Uterus (tissue), 4 donors: ENCODE results near the gene ELAVL3. TPM values are rescaled to one million over a fixed set of nuclear protein-coding genes. Genes with fewer than 3 reads are reported as not detected.
A peak's percentile ranks its signal among the peaks of the same experiment; 100 is the strongest.

ENCODE experiments used
- DNase-seq, 2 donors: peaks; one replicate each; pipeline ENCODE4 v3.0.0-alpha.2; 2019 to 2020
- H3K27ac ChIP-seq, 2 donors: fragments of 200-600 bp; sonication (generic); 1 replicate in 1 of 2; 2 replicates in 1 of 2; pipeline ENCODE4 v1.5.1; 2016 to 2018
- H3K27me3 ChIP-seq, 2 donors: fragments of 200-600 bp; sonication (generic); one replicate each; pipeline ENCODE4 v1.5.1; 2018 to 2019; ENCODE audit warnings: control low read depth in 1 of 2
- H3K36me3 ChIP-seq, 2 donors: fragments of 200-600 bp; sonication (generic); one replicate each; pipeline ENCODE4 v1.5.1; 2019; ENCODE audit warnings: control low read depth in 1 of 2
- H3K4me1 ChIP-seq, 2 donors: fragments of 200-600 bp; sonication (generic); one replicate each; pipeline ENCODE4 v1.5.1; 2018 to 2019; ENCODE audit warnings: control low read depth in 1 of 2
- H3K4me3 ChIP-seq, 2 donors: fragments of 200-600 bp; sonication (generic); 1 replicate in 1 of 2; 2 replicates in 1 of 2; pipeline ENCODE4 v1.5.1; 2018 to 2019; ENCODE audit warnings: mild to moderate bottlenecking in 1 of 2
- H3K9me3 ChIP-seq, 2 donors: fragments of 200-600 bp; sonication (generic); one replicate each; pipeline ENCODE4 v1.5.1; 2019; ENCODE audit warnings: control low read depth in 1 of 2
- POLR2A ChIP-seq, 2 donors: fragments of 450-650 bp; IDR thresholded peaks; one replicate each; pipeline ENCODE4 v1.6.1; 2016; ENCODE audit warnings: antibody characterized with exemption in 2 of 2, mild to moderate bottlenecking in 1 of 2, moderate library complexity in 1 of 2
- intact Hi-C: fragments of 100-400 bp; cut with DNase I; formaldehyde crosslinking; loops from one replicate; pipeline ENCODE4 v1.15.1; 2023; ENCODE audit warnings: low total_unique reads
- total RNA-seq, 4 donors: library from RNA; depleted of rRNA in 3 of 4; stranded (reverse); fragments of >200 nt in 3 of 4; gene quantifications; one replicate each; pipeline versions ENCODE4 v1.1.0 to v1.2.4, GENCODE V29; 2014 to 2023
- TF ChIP-seq, protein P1 (sequence below), 4 experiments: fragments of 200-600 bp in 2 of 4; fragments of 450-650 bp in 2 of 4; sonication (generic) in 2 of 4; IDR thresholded peaks; one replicate each; pipeline ENCODE4 v1.5.1; 2016 to 2019; ENCODE audit warnings: antibody characterized with exemption in 4 of 4, mild to moderate bottlenecking in 2 of 4, moderate library complexity in 1 of 4
- donor health status: DM: yes; HTN: yes; CAD: no.

The ELAVL3 gene
- total RNA-seq, 4 donors from 2014 or later = 1.1 TPM; not detected in 3

GRCh38 chr19:11496391-11497163, 15.7 kb upstream of the ELAVL3 start:
- H3K4me3 ChIP-seq = no peak overlapping the region
- no peak overlapping the region for H3K27ac ChIP-seq
- H3K27me3 ChIP-seq = no peaks in the 10 kb centered on the region
- intact Hi-C loops = no loop called here
- H3K36me3 ChIP-seq = no peaks in the 10 kb centered on the region
- H3K9me3 ChIP-seq = no peaks in the 10 kb centered on the region
- DNase-seq = peak; percentile 64 to 70
- TF ChIP-seq, protein P1, sequence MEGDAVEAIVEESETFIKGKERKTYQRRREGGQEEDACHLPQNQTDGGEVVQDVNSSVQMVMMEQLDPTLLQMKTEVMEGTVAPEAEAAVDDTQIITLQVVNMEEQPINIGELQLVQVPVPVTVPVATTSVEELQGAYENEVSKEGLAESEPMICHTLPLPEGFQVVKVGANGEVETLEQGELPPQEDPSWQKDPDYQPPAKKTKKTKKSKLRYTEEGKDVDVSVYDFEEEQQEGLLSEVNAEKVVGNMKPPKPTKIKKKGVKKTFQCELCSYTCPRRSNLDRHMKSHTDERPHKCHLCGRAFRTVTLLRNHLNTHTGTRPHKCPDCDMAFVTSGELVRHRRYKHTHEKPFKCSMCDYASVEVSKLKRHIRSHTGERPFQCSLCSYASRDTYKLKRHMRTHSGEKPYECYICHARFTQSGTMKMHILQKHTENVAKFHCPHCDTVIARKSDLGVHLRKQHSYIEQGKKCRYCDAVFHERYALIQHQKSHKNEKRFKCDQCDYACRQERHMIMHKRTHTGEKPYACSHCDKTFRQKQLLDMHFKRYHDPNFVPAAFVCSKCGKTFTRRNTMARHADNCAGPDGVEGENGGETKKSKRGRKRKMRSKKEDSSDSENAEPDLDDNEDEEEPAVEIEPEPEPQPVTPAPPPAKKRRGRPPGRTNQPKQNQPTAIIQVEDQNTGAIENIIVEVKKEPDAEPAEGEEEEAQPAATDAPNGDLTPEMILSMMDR (IDR thresholded peaks at IDR 0.05) = peak; percentile 41 to 57 (median 52)
- no peak for TF ChIP-seq POLR2A (IDR thresholded peaks at IDR 0.05)
- no peaks in the 10 kb centered on the region for H3K4me1 ChIP-seq

DNA sequence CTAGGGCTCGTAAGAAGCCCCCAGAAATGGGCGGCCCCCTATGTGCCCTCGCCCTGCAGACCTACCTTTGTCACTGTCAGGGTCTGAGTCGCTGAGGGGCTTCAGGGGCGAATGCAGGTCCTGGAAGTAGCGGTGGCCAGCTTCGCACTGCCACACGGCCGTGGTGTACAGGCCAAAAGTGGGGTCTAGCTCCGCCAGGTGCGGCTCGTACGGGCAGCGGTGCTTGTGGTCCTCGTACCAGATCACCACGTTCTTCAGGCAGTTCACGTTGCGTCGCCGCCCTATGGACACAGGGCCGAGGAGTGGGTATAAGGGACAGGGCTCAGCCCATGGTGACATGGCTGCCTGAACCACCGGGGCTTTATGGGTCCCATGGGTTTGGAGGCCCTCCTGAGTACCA, 15.0 kb upstream of the ELAVL3 start:
- Histone ChIP-seq H3K27me3 (no peaks in the 10 kb centered on the region), H3K27ac (no peak overlapping the region), H3K36me3 (no peaks in the 10 kb centered on the region), H3K4me3 (no peak overlapping the region), H3K4me1 (no peaks in the 10 kb centered on the region), H3K9me3 (no peaks in the 10 kb centered on the region)
- DNase-seq = no peak
- no peak for TF ChIP-seq POLR2A (IDR thresholded peaks at IDR 0.05)
- TF ChIP-seq, protein P1 (IDR thresholded peaks at IDR 0.05) = no peak
- intact Hi-C loops = no loop called here

DNA sequence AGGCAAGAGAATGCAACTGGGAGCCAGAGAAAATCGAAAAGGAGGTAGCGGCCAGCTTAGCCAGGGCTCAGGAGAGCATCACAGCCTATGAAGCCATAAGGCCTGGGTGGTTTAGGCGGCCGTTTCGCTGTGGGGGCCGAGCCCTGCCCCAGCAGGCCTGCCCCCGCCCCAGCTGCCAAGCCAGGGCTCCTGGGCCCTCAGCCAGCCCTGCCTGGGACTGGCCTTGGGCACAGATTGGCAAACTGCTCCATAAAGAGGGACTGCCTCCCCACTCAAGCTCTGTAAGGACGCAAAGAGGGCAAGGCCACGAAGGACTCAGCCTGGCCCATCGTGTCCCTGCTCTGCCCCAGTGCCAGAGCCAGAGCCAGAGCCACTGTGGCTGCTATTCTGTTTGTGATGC, 14.6 kb upstream of the ELAVL3 start:
- TF ChIP-seq, protein P1 (IDR thresholded peaks at IDR 0.05) = no peak
- Histone ChIP-seq H3K4me3 (no peak overlapping the region), H3K36me3 (no peaks in the 10 kb centered on the region)

GRCh38 chr19:11494634-11495285, 13.9 kb upstream of the ELAVL3 start:
- Histone ChIP-seq H3K36me3 (no peaks in the 10 kb centered on the region), H3K9me3 (no peaks in the 10 kb centered on the region), H3K27me3 (no peaks in the 10 kb centered on the region), H3K27ac (no peak overlapping the region), H3K4me1 (no peaks in the 10 kb centered on the region), H3K4me3 (no peak overlapping the region)
- intact Hi-C loops = no loop called here
- no peak for DNase-seq
- no peak for TF ChIP-seq POLR2A (IDR thresholded peaks at IDR 0.05)
- TF ChIP-seq, protein P1 (IDR thresholded peaks at IDR 0.05) = no peak

More for the DNA sequence above, 14.6 kb upstream of the ELAVL3 start:
- no peaks in the 10 kb centered on the region for H3K27me3 ChIP-seq
- no peaks in the 10 kb centered on the region for H3K4me1 ChIP-seq
- intact Hi-C loops = no loop called here
- no peak for DNase-seq
- no peaks in the 10 kb centered on the region for H3K9me3 ChIP-seq
- no peak overlapping the region for H3K27ac ChIP-seq

- no peaks in the 10 kb centered on the region for H3K36me3 ChIP-seq
- no peak overlapping the region for H3K4me3 ChIP-seq
- no peak for TF ChIP-seq POLR2A (IDR thresholded peaks at IDR 0.05)
- TF ChIP-seq, protein P1 (IDR thresholded peaks at IDR 0.05) = no peak
- no peaks in the 10 kb centered on the region for H3K4me1 ChIP-seq
- intact Hi-C loops = loop anchor here (10.0 kb wide), 1 partner anchor 95 kb away; no protein-coding TSS in a partner anchor
- DNase-seq = no peak
- H3K27me3 ChIP-seq = no peaks in the 10 kb centered on the region
- no peaks in the 10 kb centered on the region for H3K9me3 ChIP-seq
- H3K27ac ChIP-seq = no peak overlapping the region
Observed at GRCh38 chr19:11489378-11489777, 8.5 kb upstream of the ELAVL3 start.
